Thyroid gland (tissue), 4 donors: ENCODE data around the gene NIBAN1.

ENCODE experiments used
- CTCF ChIP-seq, 6 experiments: fragments of 200-600 bp in 3 of 6; fragments of 450-650 bp in 3 of 6; sonication (generic) in 3 of 6; IDR thresholded peaks; one replicate each; pipeline ENCODE4 v1.5.1; 2016 to 2019; ENCODE audit warnings: antibody characterized with exemption in 6 of 6, mild to moderate bottlenecking in 2 of 6, inconsistent platforms in 1 of 6, moderate library complexity in 1 of 6
- POLR2A ChIP-seq, 2 donors: fragments of 450-650 bp; IDR thresholded peaks; one replicate each; pipeline ENCODE4 v1.6.1; 2017; ENCODE audit warnings: antibody characterized with exemption in 2 of 2, mild to moderate bottlenecking in 2 of 2, moderate library complexity in 1 of 2

DNA sequence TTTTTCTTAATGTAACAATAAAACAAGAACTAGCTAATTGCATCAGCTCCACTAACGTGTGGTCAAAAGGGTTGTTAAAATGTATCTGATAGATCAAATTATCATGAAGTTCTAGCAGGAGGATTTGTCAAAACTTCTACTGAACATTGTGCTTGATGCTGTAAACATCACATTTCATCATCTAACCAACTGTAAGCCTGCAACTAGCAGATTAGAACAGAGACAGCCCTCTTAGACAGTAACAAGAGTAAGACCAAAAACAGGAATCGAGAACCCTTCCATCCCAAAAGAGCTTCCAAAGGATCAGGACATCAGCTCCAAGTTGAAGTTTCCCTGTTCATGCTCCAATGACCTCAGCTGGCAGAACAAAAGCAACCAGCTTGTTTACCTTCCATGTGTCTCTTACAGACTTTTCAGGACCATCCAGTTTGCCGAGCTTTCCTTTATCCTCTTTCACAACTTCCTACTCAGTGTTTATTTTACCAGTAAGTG, 44.6 kb downstream of the NIBAN1 start:
- TF ChIP-seq CTCF (IDR thresholded peaks at IDR 0.05): no peak
- no peak for TF ChIP-seq POLR2A (IDR thresholded peaks at IDR 0.05)
